ENCODE data around the gene IQSEC1.

- TF ChIP-seq CEBPB (IDR thresholded peaks at IDR 0.05; ENCODE audit: low read depth) (no peak), CTCF (IDR thresholded peaks at IDR 0.05 in 2 of 3, conservative IDR thresholded peaks at IDR 0.05 in 1 of 3; ENCODE audit: borderline replicate concordance in 1 of 3, insufficient read depth in 1 of 3, low read depth in 2 of 3, low read length in 2 of 3) (no peak), POLR2A (IDR thresholded peaks at IDR 0.05; ENCODE audit: borderline replicate concordance, extremely low read depth, insufficient read depth, insufficient read length) (no peak)
These were observed 134.1 kb downstream of the IQSEC1 start for GRCh38 chr3:12939137-12939536.
